HG03457 (cell line): ENCODE data around the gene PLXNA4.

ENCODE experiments used
- ATAC-seq: cut with Tn5 transposase; IDR thresholded peaks from one replicate; pipeline ENCODE4 v1.9.1; 2021; ENCODE audit warnings: moderate number of reproducible peaks; ENCODE audit not compliant: unreplicated experiment

The PLXNA4 gene

DNA sequence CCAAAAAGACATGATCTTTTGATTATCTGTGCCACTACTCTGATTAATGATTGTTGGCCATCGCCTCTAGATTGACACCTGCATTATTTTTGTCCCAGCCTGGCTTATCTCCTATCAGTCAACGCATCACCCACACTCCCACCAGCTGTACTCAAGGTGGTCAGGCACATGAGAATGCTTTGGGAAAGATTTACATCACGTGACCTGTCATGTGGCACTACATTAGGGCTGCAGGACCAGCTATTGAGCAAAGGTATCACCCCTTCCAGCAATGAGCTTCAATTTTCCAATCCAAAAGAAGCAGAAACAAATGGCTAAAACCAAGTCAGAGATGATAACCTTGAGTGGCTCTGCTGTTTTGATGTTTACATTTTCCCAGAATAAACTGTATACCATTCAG, 204.3 kb downstream of the PLXNA4 start:
- ATAC-seq = no peak

- ATAC-seq = no peak
These were observed 207.9 kb downstream of the PLXNA4 start for GRCh38 chr7:132368246-132368900.

DNA sequence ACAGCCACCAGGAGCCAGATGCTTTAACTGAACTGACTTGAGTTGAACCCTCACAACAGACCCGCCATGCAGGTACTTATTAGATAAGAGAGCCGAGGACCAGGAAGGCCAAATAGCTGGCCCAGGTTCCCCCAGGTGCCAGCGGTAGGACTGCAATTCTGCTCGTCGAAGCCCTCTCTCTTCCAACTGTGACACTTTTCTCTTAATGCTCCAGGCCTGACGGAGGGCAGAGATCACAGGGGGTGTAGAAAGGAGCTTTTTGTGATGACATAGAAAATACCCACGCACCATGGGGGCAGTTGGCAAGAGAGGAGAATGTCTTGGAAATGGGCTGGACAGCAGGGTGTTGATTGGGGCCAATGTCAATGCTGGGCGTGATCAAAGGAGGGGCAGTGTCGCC, 208.5 kb downstream of the PLXNA4 start:
- ATAC-seq = no peak

DNA sequence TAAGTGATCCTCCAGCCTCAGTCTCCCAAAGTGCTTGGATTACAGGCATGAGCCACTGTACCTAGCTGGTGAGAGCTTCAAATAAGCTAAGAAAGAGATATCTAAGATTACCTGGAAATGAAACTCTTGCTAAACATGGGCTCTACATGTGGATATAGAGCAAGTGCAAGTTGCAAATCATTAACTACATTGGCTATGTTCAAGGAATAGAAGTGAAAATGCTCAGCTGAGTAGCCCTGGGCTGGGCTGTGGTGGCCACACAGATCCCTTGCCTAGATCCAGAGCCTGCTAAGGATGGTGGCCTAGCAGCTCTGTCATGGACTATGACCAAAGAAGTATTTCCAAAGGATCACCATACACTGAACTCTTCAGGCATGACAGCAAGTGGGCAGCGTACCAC, 209.3 kb downstream of the PLXNA4 start:
- ATAC-seq = no peak

DNA sequence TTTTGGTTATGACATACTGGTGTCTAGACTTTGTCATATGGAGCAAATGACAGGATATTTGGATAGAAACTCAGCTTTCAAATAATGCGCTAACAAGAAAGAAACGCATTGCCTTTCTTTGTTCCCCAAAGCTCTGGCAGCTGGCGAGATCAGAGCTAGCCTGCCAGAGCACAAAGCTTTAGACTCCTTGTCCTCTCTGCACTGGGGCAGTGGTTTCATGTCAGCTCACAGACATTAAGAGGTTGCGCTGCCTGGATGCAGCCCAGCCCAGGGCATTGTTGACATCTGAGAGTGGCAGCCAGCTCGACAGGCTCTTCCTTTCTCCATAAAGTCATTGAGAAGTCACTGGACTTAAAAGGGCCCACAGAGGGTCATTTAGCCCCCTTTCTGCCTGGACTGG, 212.0 kb downstream of the PLXNA4 start:
- no peak for ATAC-seq

DNA sequence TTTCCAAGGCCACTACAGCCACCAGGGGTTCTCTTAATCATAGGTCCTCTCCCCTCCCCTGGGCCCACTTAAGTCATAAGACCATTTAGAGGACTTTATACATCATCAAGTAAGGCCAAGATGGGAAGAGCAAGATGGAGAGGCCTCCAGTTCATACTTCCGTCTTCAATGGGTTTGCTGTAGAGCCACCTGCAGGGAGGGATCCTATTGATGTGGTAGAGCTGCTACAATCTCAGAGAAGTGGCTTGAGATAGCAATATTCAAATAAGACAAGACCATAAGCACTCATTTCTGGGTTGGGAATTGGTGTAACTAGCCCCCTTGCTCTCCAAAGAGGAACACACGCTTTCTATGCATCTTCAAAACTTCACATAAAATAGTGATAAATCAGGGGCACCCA, 214.2 kb downstream of the PLXNA4 start:
- no peak for ATAC-seq

DNA sequence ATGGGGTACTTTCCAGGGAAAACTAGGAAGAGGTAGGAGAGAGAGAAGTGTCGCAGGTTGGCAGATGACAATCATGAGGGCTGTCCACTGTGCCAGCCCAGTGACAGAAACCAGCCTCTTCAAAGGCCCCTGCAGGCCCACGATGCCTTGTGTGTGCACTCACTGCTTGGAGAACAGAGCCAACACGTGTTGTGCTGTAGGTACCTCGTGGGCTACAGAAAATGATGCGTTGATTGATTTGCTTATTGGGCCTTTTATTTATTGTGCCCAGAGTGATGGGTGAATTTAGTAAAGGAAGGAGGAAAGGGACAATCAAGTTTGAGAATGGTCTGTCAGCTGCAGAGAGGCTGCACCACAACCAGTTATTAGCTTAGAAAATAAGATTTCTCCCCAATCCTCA, 215.1 kb downstream of the PLXNA4 start:
- no peak for ATAC-seq

GRCh38 chr7:132359743-132360142, 216.5 kb downstream of the PLXNA4 start:
- ATAC-seq = no peak

DNA sequence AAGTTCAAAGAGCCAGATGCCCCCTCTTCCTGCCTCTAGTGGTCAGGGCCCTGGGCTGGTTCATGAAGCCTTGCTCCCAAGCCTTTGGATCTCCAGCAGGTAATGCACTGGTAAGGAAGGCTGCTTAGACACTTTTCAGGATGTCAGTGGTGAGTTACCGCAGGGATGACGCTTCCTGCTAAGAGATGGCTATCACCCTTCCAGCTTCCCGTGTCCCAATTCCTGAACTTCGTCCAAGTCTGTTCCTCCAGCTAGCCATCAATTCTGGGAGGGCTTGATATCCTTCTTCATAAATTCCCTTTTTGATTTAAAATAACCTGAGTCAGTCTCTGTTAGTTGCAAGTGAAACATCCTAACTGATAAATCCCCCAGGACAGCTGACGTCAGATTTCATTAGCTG, 221.2 kb downstream of the PLXNA4 start:
- no peak for ATAC-seq

- no peak for ATAC-seq
These were observed 221.7 kb downstream of the PLXNA4 start for GRCh38 chr7:132354527-132354926.

- no peak for ATAC-seq
These were observed 222.3 kb downstream of the PLXNA4 start for GRCh38 chr7:132353936-132354335.

DNA sequence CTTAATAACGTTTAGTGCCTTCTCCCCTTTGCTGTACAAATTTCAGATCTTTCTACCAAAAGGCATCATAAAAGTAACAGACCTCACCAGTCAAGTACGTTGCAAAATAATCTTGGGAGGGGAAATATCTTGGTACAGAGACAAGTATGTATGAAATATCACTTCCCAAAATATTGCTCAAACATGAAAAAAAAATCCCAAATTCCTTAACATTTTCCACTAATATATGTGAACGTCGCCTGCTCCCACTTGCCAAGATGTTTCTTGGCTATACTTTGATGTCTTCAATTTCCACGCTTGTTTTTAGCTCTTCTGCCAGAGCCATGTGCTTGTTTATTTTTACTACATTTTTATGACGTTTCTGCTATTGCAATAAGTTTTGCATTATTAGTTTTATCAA, 223.5 kb downstream of the PLXNA4 start:
- ATAC-seq = no peak

DNA sequence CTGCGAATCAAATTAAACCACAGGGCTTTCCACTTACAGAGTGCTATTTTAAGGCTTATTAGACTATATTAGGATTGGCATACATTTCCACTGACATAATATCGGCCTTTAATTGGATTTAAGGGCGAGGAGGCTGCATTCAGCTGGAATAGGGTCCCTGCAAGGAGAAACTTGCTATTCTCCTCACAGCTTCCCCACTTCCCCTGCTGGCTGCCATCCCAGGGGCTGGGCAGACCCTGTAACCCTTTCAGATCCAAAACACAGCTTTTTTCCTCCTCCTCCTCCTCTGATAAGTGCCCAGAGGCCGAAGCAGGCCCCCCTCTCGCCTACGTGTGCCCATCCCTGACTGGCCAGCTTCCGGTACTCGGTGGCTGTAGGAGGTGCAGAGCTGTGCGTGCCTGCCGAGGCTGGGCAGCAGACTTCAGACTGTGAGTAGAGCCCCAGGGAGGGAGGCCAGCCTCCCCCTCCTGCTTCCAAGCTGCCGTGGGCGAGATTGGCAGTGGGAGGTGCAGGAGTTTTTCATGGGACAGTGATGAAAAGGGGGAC, 224.2 kb downstream of the PLXNA4 start:
- no peak for ATAC-seq

- ATAC-seq = no peak
These were observed 225.5 kb downstream of the PLXNA4 start for GRCh38 chr7:132350741-132351140.

DNA sequence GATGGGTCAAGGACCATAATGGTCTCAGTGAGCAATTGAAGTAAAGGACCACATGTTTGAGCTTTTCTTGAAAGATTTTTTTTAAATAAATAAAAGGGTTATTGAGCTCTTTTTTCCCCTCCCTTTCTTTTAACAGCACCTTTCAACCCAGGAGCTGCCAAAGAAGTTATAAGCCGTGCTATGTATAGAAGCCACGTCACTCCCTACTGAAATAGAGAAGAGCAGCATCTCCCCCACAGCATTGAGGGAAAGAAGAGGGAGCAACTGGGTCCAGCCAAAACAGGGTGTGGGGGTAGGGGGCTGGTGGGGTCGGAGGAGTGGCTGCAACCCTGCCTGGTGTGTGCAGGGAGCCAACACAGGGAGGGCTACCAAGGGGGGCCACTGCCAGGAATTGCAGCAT, 227.2 kb downstream of the PLXNA4 start:
- ATAC-seq = no peak

DNA sequence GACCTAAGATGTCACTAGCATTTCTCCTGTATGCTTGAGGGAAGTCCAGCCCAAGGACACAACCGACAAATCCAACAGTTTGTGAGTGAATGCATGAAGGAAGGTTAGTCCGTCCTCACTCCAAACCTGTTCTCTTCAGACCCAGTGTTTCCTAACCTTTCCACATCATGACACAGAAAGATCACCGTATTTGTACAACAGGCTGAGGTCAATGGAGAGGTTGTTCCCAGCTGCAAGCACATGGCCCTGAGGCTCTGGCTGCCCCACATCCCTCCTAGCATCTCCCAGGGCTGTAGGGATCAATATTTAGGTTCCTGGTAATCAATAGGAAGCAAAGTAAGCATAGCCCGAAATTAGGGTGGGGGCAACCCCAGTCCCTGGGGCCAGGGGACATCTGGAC, 227.9 kb downstream of the PLXNA4 start:
- ATAC-seq = no peak

- no peak for ATAC-seq
These were observed 228.4 kb downstream of the PLXNA4 start for GRCh38 chr7:132347858-132348257.

DNA sequence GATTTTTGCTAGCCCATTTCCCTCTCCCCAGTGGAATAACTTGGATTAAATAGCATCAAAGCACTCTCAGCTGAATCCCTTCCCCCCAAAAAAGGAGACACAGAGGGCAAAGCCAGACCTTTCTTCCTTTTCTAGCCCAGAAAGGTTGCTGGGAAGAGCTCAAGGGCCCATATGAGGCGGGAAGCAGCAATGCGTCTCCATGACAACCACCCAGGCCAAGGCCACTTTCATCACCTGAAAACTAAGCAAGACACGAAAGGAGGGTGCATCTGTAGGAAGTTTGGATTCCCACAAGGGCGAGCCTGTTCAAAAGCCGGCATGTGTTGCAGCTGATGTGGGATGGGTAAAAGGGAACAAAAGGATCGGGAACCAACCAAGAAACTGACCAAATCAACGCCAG, 229.1 kb downstream of the PLXNA4 start:
- no peak for ATAC-seq

- no peak for ATAC-seq
These were observed 230.6 kb downstream of the PLXNA4 start for GRCh38 chr7:132345543-132346129.

DNA sequence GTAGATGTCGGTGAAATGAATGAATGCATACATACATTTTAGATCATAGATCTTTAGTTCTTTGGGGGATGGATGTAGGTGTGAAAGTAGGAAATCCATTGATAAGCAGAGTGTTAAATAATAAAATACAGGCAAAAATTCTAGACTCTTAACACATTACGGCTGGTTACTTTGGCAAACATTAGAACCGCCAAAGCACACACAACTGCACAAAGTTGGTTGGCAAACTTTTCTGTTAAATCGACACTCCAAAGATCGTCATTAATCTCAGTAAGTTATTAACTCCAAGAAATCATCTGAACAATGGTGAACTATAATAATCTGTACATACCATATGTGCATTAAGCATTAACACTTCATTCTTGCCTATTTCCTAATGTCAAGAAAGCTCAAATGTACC, 231.2 kb downstream of the PLXNA4 start:
- no peak for ATAC-seq

DNA sequence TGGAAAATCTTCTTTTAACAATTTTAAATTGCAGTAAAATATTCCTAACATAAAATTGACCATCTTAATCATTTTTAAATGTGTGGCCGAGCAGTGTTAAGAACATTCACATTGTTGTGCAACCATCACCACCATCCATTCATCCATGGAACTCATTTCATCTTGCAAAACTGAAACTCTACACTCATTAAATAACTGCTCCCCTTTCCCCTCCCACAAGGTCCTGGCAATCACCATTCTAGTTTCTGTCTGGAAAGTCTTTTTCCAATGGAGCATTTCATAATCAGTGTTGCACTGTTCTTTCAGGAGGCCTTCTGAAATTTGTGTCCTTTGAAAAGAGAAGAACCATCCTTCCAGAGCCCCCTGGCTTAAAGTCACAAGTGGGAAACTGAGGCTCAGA, 233.1 kb downstream of the PLXNA4 start:
- ATAC-seq = no peak

- ATAC-seq = no peak
These were observed 238.7 kb downstream of the PLXNA4 start for GRCh38 chr7:132337450-132338080.
